ENCODE data around the gene TTYH3.

- TF ChIP-seq TP53 (CRISPR knock-in tag; conservative IDR thresholded peaks at IDR 0.05) = no peak
- no peak for TF ChIP-seq EZH2 (conservative IDR thresholded peaks at IDR 0.05; ENCODE audit: low read depth, low read length)
- no peak for TF ChIP-seq ZNF121 (CRISPR knock-in tag; IDR thresholded peaks at IDR 0.05)
- no peak for TF ChIP-seq CEBPB (IDR thresholded peaks at IDR 0.05; ENCODE audit: borderline replicate concordance, low read depth, low read length)
Observed at GRCh38 chr7:2601907-2602306, 29.9 kb upstream of the TTYH3 start.

Data from HepG2 (cell line).